Stimulated activated CD8-positive, alpha-beta memory T cell treated with anti-CD3 and anti-CD28 coated beads, Interleukin-4, amount 100 ng/mL, for 24 hours (primary cell): Measurements from ENCODE around the gene RELT.
"Not testable (repeated sequence)": the region's sequence is repeated elsewhere in the genome, so short reads cannot be mapped to it uniquely, and the experiment has no call there.

ENCODE experiments used
- DNase-seq: peaks from one replicate; pipeline ENCODE4 v3.0.0-alpha.2; 2020; ENCODE audit warnings: low read depth

Gene RELT

DNA sequence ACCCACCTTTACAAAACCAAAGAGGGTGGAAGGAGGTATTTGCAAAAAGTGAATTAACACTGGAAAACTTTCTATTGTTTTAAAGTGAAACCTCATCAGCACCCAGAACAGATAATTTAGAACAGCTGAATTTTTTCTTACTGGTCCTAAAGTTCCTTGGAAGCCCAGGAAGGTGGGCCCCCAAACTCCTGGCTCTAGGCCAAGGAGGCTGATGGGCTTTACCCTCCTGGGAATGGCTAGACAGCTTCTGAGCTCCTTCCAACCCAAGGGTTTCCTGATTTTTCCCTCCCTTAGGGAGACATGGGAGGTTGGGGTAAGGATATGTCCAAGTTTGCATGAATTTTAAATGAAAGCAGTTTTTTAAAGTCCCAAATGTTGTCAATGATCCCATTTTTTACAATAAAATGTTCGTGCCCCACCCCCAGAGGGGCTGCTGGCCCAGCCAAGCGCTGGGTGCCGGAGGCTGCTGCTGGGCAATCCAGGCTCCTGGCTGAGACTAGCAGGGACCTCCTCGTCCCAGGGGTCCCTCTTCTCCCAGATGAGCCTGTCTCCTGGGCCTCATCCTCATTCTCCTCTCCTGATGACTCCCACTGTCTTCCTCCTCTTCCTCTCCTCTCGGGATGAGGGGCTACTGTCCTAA, 28.4 kb downstream of the RELT start:
- no peak for DNase-seq

DNA sequence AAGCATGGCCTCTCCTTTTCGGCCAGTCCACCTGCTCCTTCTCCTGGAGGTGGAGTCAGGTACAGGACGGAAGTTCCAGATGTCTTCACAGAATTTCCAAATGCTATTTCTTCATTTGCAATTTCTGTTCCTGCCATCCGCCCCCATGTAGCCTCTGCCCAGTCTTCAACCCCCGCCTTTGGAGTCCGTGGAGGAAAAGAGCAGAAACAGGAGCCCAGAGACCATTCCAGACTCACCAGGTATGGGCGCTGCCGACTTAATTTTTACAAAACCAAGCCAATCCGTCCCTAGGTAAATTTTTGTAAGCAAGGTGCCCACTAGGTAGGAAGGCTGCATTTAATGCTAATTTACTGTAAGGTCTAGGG, 28.9 kb downstream of the RELT start:
- no peak for DNase-seq

DNA sequence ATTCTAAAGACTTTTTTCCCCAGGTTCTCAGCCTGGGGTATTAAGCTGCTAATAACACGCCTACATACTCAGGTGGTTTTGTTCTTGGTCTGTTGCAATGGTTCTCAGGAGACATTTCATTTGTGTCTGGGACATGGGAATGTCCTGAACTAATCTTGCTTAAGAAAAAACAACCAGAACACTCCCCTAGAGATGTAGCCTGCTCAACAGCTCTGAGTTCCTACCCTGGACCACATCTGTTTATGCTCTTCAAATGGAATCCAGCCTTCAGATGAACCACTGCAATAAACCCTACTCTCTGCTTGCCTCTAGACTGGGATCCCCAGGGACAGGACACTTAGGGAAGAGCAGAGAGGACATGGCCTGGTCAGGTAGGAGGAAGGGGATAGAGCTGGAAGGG, 29.9 kb downstream of the RELT start:
- DNase-seq, result no peak

DNA sequence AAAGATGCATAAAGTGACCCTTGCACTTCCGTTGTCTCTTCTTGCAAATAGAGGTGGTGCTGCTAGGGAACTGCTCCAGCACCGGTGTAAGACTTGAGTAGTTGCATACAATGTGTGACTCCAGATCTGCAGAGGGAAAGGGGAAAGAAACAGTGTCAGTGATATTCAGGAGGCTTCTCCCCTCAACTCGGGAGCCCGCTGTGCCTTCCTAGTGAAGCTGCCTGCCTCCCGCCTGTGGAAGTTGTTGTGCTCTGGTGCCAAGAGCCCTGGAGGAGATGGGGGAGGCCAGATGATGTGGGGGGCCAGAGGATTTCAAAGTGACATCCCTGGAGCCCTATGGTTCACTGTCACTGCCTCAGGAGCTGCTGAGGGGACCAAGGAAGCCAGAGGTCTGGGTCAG, 30.4 kb downstream of the RELT start:
- no peak for DNase-seq

DNA sequence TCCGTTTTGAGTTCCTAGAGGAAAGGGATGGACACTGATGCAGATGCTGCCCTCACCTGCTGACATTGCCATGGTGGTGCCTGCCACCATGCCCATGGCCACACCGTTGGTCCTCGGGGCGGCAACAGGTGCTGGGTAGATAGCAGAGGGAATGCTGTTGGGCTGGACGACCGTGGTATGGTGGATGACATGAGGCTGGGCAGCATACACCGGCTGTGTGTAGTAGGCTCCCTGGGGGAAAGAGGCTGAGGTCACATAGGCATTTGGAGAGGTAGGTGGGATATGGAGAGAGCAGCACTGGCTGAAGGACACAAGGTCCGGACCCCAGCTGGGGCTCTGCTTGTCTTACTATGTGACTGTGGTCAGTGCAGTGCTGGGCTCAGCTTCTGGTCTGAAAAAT, 33.2 kb downstream of the RELT start:
- no peak for DNase-seq

DNA sequence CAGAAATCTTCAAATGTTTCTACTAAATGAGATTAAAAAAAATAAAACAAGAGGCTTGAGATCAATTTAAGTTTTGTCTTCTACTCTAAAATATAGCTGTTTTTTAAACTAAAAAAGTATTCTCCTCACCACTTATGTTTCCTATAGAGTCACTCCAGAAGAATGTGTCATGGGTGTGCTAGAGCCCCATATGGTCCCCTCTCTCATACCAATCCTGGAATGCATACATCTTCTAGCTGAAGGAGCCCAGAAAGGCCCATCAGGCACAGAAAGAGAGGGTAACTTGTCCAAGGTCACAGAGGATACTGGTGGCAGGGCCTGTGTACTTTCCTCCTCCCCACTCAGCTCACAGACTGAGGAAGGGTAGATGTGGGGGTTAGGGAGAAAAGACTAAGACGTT, 34.4 kb downstream of the RELT start:
- DNase-seq, result no peak

DNA sequence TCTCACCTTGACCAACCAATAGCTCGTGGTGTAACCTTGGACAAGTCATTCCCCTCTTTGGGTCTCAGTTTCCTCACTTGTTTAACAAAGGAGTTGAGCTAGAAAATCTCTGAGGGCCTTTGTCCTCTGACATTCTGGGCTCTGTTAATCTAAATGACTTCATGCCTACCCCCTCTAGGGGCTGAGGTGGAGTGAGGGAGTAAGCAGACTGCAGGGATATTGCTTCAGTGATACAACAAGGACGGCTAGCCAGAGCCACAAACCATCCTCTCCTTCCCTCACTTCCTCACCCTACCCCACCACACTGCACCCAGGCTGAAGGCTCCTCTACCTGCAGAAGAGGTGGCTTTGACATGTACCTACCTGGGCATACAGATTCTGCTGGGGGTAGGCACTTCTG, 34.8 kb downstream of the RELT start:
- DNase-seq, result no peak

DNA sequence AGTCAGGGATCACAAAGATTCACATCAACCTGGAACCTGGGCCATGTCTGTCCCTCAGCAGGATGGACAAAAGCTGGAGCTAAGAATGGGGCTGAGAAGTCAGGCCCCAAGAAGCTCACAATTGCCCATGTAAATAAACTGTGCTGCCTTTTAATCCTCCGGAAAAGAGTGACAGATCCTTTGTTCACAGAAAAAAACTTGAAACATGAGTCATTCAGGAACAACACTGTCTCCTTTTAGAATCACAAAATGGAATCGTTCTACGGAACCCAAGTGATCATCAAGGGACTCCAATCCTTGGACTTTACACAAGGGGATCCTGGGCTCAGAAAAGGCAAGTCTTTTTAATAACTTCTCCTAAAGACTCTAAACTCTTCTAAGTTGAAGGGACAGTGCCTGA, 36.1 kb downstream of the RELT start:
- DNase-seq, result no peak

DNA sequence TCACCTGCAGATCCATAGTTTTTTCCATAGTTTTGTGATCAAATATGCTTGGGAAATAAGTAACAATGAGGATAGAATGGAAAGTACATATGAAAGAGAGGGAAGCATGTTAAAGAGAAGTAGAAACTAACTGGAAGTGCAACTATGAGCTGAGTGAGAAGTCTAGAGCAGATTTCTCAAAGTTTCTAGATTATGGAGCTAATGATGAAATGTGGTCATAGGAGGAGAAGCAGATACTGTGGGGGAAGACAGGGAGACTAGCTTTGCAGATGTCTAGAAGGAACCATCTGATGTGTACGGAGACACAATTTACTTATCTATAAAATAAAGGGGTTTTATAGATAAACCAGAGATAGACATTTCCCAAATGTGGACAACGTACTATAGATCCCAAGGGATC, 37.1 kb downstream of the RELT start:
- no peak for DNase-seq

DNA sequence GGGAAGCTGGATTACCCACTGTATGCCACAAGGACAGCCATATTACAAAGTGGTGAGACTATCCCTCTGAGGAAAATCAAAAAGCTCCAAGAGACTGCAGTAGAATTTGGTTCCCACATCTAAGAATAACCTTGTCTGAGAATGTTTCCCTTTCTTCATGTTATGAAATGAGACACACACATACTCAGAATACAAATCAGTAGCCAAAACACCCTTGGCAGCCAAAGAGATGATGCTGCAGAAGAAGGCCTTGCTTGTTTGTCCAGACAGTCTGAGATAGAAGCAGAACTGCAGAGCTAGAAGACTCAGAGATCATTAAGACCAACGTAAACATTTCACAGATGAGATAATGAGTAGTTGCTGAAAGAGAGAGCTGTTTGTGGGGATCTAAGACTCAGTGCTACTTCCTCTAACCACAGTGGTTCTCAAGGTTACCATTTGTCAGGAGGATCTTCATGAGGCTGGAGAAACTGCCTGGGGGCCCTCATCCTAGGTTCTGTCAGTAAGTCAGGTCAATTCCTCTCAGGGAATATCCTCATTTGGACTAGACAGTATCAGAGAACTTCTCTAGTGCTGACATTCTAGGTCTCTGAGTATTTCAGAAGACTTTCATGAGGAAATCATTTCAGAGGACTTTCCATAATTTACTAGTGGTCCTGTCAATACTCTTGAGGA, 38.9 kb downstream of the RELT start:
- DNase-seq, result no peak

DNA sequence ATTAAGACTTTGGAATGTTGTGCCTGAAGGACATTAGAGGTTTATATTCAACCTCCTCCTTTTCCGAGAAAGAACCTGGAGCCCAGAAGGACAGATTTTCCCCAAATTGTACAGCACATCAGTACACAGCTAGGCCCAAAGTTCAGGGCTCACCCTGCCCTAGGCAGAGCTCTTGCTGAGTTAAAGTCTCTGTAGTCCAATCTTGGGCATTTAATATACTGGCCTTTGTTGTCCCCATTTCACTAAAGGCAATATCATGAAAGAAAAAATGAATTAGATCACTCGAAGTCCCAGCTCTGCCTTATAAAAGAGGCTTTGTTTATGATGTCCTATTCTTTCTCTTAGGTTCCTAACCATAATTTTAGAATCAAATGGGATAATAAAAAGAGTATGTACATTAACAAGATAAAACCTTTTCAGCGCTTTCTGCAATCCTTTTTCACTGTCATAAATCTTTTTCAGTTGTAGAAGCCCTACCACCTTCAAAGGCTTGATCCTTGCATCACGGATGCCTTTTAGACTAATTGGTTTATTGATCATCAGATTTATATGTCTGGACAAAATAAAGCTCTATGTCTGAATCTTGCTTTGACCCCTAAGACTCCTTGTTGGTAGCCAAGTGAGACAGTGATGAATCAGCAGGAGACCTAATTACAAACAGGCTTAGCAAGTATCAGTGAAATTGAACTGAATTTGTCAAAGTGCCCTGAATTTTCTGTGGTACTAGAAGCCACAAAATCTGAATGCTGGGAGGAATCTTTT, 39.8 kb downstream of the RELT start:
- no peak for DNase-seq

DNA sequence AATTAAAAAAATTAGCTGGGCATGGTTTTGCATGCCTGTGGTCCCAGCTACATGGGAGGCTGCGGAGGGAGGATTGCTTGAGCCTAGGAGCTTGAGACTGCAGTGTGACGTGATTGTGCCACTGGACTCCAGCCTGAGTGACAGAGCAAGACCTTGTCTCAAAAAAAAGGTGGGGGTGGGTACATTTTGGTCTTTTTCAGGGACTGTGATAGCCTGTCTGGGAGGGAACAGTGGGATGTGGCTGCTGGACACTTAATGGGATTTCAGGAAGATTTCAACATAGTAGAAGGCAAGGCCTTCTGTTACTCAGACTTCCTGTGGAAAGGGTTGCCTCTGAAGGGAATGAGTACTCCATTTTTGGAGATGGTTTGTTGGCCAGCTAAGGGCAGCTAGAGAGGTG, 40.6 kb downstream of the RELT start:
- no peak for DNase-seq

DNA sequence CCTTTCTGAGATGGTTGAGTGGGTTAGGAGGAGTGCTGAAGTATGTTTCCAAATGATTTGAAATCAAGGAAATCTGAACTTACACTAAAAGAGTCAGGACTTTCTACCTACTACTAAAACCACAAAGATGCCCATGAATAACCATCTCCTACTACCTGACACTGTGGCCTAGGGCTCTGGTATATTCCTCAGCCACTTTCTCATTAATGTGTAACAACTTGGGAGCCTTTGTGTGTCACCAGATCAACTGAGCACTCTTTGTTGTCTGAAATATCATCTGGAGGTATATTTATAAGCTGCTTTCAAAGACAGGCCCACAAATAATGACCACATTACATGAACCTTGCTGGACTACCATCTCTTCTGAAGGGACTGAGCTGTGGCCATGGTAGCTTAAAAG, 43.9 kb downstream of the RELT start:
- DNase-seq, result no peak

DNA sequence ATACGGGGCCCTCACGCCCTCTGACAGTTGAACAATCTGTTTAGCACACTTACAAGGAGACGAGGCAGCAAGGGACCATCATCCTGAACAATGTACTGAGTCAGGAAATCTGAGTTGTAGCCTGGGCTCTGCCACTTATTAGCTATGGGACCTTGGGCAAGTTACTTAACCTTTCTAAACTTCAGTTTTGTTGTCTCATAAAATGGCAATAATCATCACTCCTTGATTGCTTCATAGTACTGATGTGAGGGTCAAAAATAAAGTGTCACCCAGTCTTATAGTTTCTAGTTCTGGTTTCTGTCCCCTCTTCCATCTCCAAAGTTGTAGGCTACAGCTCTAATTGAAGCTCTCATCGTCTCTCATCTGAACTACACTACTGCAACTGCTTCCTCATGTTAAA, 46.7 kb downstream of the RELT start:
- DNase-seq, result no peak

DNA sequence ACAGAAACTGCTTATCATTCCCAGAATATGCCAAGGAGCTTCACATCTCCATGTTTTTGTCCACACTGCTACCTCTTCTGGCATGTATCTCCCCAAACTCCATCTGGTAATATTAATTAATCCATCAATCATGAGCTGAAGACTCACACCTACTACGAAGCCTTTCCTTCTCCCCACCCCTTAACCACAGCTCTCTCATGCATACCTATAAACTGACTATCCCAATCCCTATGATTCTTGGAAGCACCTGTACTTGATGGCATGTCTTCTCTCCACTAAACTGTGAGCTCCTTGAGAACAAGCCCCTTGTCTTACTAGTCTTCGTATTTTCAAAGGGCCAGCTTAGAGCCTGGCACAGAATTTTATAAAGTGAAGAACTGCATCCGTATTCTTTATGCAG, 47.3 kb downstream of the RELT start:
- DNase-seq, result no peak

DNA sequence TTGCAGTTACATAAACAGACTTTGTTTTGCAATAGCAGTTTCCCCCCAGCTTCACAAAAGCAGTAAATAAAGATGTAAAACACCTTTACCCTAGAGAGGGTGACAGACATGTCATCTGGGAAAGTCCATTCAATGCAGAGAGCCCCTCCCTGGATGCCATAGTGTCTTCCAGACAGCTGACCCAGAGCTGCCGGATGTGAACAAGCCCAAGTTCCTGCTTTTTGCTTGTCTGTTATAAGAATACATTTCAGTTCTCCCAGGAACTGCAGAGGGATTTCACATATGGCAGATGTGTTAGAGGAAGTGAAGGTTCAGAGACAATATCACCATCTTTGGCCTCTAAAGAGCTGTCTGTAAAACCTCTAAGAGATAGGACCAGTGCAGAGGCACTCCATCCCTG, 48.9 kb downstream of the RELT start:
- DNase-seq, result no peak

DNA sequence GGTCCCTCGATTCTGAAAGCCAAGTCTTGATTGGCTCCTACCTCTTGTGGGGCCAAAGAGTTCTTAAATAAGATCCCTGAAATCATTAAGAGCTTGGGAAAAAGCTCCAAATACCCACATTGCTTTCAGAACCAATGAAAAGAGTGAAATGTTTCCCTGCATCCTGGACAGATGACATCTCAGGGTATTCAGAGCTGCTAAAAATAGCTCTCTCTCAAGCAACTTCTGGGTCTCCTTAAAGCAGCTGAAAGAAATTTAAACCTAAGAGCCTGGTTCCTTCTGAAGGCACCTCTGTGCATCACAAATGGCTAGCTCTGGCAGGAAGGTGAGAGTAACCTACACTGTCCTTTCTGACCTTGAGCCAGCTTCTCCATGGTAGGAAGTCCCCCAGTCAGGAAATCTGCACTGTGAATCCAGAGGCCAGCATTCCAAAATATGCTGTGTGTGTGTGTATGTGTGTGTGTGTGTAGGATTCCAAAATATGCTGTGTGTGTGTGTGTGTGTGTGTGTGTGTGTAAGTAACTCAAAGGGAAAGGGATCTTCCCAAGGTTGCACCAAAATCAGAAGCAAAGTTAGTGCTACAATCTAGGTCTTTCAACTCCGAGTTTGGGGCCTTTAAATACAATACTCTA, 50.1 kb downstream of the RELT start:
- DNase-seq, result no peak

DNA sequence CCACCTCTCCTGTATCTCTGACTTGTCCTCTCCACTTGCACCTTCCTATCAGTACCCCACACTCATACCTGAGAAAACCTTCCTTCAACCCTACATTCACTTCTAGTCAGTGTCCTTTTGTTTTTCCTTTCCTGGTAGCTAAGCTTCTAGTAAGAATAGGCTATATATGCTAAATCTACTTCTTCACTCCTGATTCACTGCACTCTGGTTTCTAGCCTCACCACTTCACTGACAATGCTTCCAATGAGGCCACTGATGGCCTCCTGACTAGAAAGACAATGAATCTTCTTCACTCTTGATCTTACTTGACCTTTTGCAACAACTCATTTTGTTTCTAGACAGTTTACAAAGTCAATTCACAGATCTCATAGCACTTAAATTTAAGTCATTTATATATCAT, 52.0 kb downstream of the RELT start:
- DNase-seq, result no peak

DNA sequence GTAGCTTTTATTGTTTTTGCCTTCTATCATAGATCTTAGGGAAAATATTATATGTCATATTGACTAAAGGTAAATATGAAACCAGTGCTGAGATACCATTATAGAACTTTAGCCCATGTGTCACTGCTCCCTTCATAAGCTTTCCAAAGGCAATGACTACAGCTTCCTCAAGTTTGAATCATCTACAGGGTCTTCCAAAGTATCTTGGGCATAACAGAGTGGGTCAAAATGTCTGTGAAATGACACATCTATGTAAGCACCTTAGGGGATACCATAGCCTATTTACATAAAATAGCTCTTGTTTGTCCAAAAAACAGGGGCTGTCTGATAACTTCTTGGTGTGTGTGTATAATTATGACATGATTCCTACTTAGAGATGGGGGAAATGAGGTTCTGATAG, 52.5 kb downstream of the RELT start:
- no peak for DNase-seq

DNA sequence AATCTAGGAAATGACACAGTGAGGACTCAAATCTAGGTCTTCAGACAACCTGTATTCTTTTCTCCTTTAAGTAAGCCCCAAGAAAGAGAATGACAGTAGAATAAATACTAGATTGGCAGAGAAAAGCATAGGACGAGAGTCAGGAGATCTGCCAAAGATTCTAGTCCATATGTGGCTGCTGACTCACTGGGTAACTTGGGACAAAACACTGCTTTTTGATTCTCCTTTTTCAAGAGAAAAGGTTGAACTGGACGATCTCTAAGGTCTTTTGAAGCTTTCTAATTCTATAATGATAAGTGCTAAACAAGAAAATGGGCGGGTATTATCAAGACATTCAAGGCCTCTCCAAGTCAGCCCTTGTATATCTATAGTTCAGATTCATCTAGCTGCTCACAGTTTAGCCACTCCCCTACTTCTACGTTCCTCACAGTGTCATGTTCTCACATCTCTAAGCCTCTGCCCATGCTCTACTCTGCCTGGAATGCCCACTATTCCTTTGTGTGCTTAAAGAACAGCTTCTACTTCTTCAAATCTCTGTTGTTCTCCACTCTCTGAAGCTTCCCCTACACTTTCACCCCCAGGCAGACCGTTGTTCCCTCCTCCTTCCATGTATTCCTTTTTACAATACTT, 53.0 kb downstream of the RELT start:
- no peak for DNase-seq

DNA sequence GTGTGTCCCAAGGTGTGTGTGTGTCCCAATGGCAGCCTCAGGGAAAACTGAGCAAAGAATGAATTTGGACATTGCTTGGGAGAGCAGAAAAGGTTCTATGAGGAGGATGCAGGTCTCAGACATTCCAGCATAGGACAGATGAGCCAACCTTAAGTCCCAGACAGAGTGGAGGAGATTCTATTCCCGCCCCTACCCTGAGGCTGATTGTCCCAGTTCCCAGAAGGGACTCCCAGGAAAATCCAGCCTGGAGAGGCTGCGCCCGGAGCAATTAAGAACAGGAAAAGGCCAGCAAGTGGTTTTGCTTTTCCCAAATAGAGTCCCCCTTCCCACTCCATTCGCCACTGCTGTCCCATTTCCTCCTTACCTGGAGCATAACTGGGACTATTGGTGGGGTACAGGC, 54.1 kb downstream of the RELT start:
- no peak for DNase-seq

DNA sequence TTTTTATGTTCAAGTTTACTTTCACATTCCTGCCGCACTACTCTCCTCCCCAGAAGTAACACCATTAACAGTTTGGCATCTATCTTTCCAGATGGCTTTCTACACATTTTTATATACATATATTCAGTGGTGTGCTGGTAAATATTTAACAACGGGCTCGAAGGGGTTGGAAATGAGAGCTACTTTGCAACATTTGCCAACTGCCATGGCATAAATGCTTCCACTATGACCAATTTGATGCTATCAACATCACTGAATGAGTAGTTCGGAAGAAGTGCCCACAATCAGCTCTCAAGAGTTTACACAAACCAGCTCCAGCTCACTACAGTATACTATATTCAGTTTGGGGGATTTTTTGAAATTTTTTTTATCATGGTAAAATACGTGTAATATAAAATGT, 55.2 kb downstream of the RELT start:
- no peak for DNase-seq

DNA sequence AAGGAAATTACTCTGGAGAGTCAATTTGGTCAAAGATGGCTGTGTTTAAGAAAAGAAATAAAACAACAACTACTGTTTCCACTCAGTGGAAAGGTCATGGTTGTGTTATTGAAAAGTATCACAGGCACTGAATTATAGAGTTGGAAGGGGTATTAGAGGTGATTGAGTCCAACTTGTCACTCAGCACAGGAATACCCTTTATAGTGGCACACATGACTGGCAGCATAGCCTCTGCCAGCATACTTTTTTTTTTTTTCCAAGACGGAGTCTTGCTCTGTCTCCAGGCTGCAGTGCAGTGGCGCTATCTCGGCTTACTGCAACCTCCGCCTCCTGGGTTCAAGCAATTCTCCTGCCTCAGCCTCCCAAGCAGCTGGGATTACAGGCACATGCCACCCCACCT, 60.7 kb downstream of the RELT start:
- DNase-seq, result not testable (repeated sequence)
